ENCODE results near the gene BEST1. TPM values are rescaled to one million over a fixed set of nuclear protein-coding genes. Genes with fewer than 3 reads are reported as not detected.

BEST1 gene
- polyA plus RNA-seq, 1 donor from 2014 or later = 6.4 TPM

DNA sequence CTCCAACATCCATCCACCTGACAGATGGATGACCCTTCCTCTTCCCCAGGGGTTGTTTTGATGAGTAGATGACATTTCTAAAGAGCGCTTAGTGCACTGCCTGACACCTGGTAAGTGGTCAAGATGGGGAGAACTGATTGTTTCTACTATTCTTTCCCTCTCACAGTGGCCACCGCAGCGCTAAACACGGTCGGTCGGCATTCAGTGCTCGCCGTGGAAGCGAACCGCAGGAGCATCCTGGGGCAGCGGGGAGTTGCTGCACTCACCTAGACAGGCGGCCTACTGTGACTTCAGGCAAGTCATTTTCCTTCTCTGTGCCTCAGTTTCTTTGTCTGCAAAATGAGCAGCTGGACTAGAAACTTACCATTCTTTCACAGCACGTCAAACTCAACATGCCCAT, 5.0 kb upstream of the BEST1 start:
- no peaks in the 10 kb centered on the region for H3K9me3 ChIP-seq (ENCODE audit: low read length)
- H3K27me3 ChIP-seq (ENCODE audit: insufficient read depth, low read depth, low read length) = no peaks in the 10 kb centered on the region
- H4K20me1 ChIP-seq (ENCODE audit: insufficient read depth) = no peaks in the 10 kb centered on the region
- no peak overlapping the region for H3K4me3 ChIP-seq (ENCODE audit: low read length)
- no peaks in the 10 kb centered on the region for H3K79me2 ChIP-seq (replicated peaks; ENCODE audit: insufficient read depth, low read length)
- H3K9me2 ChIP-seq (ENCODE audit: insufficient read depth, low read length) = no peaks in the 10 kb centered on the region
- no peak overlapping the region for H3K4me2 ChIP-seq (ENCODE audit: low read length)
- H3F3A ChIP-seq (ENCODE audit: insufficient read depth, low read length, poor library complexity, severe bottlenecking) = no peaks in the 10 kb centered on the region
- H3K36me3 ChIP-seq (ENCODE audit: insufficient read depth, low read length) = no peaks in the 10 kb centered on the region
- no peak overlapping the region for H2AFZ ChIP-seq (ENCODE audit: low read depth, low read length)
- no peak overlapping the region for H3K9ac ChIP-seq (ENCODE audit: low read length)
- no peak overlapping the region for H3K27ac ChIP-seq (ENCODE audit: low read length)
- no peak for TF ChIP-seq MXI1 (conservative IDR thresholded peaks at IDR 0.05; ENCODE audit: poor library complexity, severe bottlenecking)
- TF ChIP-seq POLR2AphosphoS5 (IDR thresholded peaks at IDR 0.05) = no peak
- no peak for TF ChIP-seq TAF1 (IDR thresholded peaks at IDR 0.05; ENCODE audit: low read depth)
- TF ChIP-seq RAD21 (conservative IDR thresholded peaks at IDR 0.05) = no peak
- TF ChIP-seq EP300 (conservative IDR thresholded peaks at IDR 0.05; ENCODE audit: poor library complexity, severe bottlenecking) = no peak
- no peak for TF ChIP-seq SMC3 (conservative IDR thresholded peaks at IDR 0.05; ENCODE audit: poor library complexity)
- TF ChIP-seq, protein P1, sequence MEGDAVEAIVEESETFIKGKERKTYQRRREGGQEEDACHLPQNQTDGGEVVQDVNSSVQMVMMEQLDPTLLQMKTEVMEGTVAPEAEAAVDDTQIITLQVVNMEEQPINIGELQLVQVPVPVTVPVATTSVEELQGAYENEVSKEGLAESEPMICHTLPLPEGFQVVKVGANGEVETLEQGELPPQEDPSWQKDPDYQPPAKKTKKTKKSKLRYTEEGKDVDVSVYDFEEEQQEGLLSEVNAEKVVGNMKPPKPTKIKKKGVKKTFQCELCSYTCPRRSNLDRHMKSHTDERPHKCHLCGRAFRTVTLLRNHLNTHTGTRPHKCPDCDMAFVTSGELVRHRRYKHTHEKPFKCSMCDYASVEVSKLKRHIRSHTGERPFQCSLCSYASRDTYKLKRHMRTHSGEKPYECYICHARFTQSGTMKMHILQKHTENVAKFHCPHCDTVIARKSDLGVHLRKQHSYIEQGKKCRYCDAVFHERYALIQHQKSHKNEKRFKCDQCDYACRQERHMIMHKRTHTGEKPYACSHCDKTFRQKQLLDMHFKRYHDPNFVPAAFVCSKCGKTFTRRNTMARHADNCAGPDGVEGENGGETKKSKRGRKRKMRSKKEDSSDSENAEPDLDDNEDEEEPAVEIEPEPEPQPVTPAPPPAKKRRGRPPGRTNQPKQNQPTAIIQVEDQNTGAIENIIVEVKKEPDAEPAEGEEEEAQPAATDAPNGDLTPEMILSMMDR (IDR thresholded peaks at IDR 0.05; ENCODE audit: poor library complexity, severe bottlenecking) = no peak
- TF ChIP-seq, protein P2, sequence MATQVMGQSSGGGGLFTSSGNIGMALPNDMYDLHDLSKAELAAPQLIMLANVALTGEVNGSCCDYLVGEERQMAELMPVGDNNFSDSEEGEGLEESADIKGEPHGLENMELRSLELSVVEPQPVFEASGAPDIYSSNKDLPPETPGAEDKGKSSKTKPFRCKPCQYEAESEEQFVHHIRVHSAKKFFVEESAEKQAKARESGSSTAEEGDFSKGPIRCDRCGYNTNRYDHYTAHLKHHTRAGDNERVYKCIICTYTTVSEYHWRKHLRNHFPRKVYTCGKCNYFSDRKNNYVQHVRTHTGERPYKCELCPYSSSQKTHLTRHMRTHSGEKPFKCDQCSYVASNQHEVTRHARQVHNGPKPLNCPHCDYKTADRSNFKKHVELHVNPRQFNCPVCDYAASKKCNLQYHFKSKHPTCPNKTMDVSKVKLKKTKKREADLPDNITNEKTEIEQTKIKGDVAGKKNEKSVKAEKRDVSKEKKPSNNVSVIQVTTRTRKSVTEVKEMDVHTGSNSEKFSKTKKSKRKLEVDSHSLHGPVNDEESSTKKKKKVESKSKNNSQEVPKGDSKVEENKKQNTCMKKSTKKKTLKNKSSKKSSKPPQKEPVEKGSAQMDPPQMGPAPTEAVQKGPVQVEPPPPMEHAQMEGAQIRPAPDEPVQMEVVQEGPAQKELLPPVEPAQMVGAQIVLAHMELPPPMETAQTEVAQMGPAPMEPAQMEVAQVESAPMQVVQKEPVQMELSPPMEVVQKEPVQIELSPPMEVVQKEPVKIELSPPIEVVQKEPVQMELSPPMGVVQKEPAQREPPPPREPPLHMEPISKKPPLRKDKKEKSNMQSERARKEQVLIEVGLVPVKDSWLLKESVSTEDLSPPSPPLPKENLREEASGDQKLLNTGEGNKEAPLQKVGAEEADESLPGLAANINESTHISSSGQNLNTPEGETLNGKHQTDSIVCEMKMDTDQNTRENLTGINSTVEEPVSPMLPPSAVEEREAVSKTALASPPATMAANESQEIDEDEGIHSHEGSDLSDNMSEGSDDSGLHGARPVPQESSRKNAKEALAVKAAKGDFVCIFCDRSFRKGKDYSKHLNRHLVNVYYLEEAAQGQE (IDR thresholded peaks at IDR 0.05; ENCODE audit: borderline replicate concordance) = no peak
- TF ChIP-seq EZH2 (IDR thresholded peaks at IDR 0.05; ENCODE audit: borderline replicate concordance, insufficient read depth, low read length, poor library complexity, severe bottlenecking) = no peak

DNA sequence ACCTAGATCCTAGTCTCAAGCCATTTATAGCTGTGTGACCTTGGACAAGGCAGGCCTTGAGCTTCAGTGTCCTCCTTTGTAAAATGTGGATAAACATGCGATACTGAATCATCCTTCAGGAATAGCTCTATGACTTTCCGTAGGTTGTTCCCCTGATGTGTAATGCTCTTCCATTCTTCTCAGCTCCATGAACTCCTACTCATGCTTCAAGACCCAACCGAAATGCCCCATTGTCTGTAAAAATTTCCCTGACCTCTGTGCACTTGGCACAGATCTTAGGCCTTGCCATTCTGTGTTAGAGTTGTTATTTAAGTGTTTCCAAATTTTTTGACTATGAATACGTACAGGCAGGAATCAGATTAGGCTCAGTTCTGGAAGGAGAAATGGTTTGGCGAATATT, 3.3 kb upstream of the BEST1 start:
- no peak overlapping the region for H3K9ac ChIP-seq (ENCODE audit: low read length)
- no peaks in the 10 kb centered on the region for H3K79me2 ChIP-seq (replicated peaks; ENCODE audit: insufficient read depth, low read length)
- no peak overlapping the region for H3K4me2 ChIP-seq (ENCODE audit: low read length)
- no peaks in the 10 kb centered on the region for H3K36me3 ChIP-seq (ENCODE audit: insufficient read depth, low read length)
- no peaks in the 10 kb centered on the region for H3K27me3 ChIP-seq (ENCODE audit: insufficient read depth, low read depth, low read length)
- no peak overlapping the region for H2AFZ ChIP-seq (ENCODE audit: low read depth, low read length)
- no peak overlapping the region for H3K4me3 ChIP-seq (ENCODE audit: low read length)
- H3F3A ChIP-seq (ENCODE audit: insufficient read depth, low read length, poor library complexity, severe bottlenecking) = no peaks in the 10 kb centered on the region
- no peak for TF ChIP-seq POLR2AphosphoS5 (IDR thresholded peaks at IDR 0.05)
- TF ChIP-seq, protein P2 (IDR thresholded peaks at IDR 0.05; ENCODE audit: borderline replicate concordance) = no peak
- no peak for TF ChIP-seq EZH2 (IDR thresholded peaks at IDR 0.05; ENCODE audit: borderline replicate concordance, insufficient read depth, low read length, poor library complexity, severe bottlenecking)
- TF ChIP-seq SMC3 (conservative IDR thresholded peaks at IDR 0.05; ENCODE audit: poor library complexity) = no peak
- H3K27ac ChIP-seq (ENCODE audit: low read length) = no peak overlapping the region
- H4K20me1 ChIP-seq (ENCODE audit: insufficient read depth) = no peaks in the 10 kb centered on the region
- H3K9me3 ChIP-seq (ENCODE audit: low read length) = no peaks in the 10 kb centered on the region
- H3K9me2 ChIP-seq (ENCODE audit: insufficient read depth, low read length) = no peaks in the 10 kb centered on the region
